GM19468 (cell line): ENCODE results near the gene FBXO34.

ENCODE experiments used
- ATAC-seq: cut with Tn5 transposase; IDR thresholded peaks from one replicate; pipeline ENCODE4 v1.9.1; 2021; ENCODE audit warnings: mild to moderate bottlenecking, moderate library complexity, moderate number of reproducible peaks; ENCODE audit not compliant: unreplicated experiment; ENCODE audit errors: extremely low read depth

The FBXO34 gene

DNA sequence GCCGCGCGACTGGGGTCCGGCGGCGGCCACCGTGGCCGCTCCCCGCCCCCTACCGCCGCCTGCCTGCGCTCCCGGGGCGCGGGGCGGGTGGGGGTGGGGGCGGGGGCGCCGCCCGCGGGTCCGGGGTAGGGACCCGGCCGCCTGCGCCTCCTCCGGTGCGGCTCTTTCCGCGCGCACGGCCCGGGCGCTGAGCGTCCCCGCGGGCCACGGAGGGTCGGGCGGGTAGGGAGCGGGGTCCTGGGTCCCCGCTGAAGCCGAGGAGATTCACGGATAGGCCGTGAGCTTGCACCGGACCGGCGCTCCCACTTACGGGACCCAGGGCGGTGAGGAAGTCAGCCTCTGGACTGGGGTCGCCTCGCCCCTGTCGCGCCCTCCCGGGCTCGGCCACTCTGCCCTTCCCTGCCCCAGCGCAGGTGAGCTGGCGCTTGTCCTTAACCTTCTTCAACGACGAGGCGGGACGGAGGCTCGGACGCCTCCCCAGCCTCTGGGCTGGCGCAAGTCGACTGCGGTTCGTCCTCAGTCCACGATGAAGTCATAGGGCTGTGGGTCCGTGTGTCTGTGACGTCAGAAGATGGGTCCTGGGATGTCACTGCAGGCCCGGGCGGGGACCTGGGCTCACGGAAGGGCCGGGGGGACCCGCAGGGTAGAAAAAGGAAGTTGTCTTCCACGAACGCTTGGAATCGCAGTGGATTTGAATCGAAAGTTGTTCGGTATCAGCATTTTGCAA is 514 bp downstream of the FBXO34 start:
- peak; percentile 16 for ATAC-seq

DNA sequence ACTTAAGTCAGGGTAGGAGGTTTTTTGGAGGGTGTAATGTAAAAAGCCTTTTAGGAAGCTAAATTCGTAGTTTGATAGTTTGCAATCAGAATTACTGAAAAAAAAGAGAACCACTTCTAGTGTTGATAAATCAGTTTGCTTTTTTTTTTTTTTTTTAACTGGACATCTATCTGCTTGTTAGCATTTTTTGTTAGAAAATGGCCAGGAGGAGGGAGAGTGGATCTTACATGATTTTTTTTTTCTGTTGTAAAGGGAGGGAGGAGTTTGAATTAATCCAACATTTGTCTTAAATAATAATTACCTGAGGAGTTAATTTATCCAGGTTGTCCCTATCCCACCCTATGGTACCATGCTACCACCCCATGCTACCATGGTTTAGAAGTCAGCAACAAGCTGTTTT is 1.2 kb downstream of the FBXO34 start:
- no peak for ATAC-seq

DNA sequence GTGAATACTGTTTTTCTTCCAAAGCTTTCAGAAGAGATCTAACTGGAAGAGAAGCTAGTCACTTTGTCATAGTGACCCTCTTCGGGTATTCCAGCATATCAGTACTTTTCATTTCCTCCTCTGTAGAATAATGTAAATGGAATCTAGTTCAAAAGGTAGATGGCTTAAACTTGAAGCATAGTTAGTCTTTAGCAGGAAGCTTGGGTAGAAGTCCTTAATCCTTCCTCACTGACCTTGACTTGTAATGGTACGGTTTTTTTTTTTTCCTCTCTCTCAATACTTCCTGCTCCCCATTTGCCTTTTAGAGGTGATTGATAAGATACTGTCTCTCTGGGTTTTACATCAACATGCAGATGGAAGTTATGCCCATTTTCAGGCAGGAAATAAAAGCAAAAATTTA is 1.7 kb downstream of the FBXO34 start:
- ATAC-seq = no peak

DNA sequence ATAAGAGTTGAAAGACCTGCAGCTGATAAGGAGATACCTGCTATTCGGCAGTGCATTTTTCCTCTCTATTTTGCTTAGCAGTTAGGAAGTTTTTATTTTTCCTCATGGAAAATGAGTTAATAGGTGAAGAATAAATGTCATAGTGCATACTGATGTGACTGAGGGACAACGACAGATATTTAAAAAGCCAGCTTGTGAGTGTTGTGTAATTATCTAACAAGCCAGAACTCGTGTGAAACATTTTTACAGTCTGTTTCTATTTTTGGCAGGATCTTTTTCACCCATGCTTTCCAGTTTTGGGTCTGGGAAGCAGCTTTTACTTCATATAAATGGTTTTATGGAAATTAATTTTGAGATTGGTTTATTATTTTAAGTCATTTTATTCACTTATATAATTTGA is 2.9 kb downstream of the FBXO34 start:
- no peak for ATAC-seq

DNA sequence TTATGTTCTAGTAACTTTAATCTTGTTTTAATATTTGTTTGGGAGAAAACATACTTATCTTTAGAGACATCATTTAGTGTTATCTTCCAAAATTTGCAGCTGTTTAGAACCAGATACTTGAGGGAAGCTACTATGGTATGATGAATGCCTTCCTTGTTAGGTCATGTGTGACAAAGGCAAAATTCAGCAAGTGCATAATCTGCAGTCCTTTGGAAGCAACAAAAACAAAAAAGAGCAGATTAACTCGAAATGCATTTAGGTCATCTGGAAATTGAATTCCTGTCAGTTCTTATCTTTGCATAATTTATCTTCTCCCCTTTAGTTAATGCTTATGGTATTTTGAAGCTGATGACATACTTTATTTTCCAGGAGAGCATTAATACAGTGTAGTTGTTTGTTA is 3.5 kb downstream of the FBXO34 start:
- ATAC-seq = no peak

DNA sequence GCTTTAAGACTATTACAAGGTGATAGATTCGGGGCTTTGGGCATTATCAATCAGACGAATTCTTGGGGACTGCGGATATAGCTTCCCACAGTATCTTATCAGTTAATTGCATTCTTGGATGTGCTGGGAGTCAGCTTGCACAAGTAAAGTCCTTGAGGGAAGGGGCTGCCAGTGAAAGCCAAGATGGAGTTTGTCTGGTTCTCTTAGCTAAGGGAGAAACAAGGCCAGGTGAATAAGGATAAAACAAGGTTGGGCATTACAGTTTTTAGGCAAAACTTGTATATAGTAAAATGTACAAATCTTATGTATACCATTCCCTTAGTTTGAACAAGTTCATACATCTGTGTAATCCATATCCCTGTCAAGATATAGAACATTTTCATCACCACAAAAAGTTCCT is 5.5 kb downstream of the FBXO34 start:
- ATAC-seq = no peak

DNA sequence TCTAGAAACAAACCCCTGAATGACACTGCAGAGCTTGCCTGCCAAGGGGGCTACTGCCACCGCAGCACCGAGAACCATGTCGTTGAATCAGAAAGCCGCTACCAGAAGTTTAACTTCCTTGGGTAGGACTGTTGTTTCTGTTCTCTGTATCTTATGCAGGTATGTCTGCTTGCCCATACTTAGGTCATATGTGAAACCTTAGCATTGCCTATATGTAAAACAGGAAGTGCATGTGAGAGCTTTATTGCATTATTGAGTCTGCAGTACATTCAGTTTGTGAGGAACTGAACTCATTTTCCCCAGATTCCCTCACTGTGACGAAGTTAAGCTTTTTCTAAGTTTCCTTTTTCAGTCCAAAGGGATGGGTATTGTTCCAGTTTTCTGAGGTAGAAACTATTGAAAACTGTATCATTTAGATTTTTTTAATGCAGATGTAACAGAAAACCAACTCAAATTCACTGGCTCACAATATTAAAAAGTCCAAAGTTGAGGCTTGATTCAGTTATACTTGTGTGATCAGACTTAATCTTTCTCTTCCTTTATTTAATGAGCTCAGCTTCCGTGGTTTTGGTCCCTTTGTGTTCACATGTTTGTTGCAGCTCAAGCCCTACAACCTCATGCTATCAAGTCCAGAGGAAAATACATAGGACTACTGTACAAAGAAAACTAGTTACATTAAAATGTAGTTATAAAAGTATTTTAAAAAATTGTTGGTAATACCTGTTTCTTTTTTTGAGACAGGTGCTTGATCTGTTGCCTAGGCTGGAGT is 6.9 kb downstream of the FBXO34 start:
- peak; percentile 84 for ATAC-seq

DNA sequence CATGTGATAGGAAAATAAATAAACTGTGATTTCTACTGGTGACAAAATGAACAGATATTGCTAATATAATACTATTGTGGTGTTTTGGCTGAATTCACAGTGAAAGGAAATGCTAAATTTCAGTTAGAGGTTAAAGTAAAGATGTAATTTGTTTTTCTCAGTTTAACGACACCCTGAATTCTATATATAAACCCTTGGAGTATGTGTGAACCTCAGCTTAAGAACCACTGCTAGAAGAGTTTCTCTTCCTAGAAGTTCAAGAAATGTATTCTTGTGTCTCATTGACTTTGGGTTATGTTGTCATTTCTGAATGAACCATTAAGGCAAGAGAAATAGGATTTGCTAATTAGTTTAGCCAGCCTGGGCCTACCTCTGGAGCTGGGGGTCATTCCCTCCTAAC is 8.2 kb downstream of the FBXO34 start:
- no peak for ATAC-seq

DNA sequence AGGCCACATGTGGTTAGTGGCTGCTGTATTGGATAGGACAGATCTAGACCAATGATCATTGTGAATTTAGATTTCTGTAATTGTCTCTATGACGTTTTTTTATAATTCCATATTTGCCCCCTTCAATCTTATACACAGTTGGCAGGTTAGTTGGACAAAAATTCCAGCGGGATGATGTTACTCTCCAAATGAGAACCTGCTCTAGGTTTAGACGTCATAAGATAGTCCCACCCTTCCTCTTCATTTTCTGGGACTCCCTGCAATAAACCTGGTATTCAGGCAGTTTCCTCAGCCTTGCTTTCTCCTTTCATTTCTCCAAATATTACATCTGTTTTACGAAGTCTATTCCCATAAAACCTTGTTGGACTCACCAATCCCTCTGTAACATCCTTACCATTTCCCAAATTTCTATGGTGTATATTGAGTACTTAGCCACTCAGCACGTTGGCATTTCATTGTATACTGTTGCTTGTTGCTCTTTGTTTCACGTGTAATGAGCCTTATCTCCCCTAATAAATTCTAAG is 10.2 kb downstream of the FBXO34 start:
- no peak for ATAC-seq

DNA sequence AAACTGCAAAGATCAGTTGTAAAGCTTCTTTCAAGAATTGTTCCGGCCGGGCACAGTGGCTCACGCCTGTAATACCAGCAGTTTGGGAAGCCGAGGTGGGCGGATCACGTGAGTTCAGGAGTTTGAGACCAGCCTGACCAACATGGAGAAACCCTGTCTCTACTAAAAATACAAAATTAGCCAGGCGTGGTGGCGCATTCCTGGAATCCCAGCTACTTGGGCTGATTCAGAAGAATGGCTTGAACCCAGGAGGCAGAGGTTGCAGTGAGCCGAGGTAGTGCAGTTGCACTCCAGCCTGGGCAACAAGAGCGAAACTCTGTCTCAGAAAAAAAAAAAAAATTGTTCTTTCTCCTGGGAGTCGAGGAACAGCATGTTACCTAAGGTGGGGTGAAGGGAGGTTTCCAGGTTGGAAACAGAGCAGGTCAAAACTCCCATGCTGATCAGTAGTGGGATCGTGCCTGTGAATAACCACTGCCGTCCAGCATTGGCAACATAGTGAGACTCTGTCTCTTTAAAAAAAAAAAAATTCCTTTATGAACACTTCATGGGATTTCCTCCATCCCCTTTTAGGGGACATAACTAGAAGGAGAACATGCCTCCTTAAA is 13.9 kb downstream of the FBXO34 start:
- no peak for ATAC-seq

DNA sequence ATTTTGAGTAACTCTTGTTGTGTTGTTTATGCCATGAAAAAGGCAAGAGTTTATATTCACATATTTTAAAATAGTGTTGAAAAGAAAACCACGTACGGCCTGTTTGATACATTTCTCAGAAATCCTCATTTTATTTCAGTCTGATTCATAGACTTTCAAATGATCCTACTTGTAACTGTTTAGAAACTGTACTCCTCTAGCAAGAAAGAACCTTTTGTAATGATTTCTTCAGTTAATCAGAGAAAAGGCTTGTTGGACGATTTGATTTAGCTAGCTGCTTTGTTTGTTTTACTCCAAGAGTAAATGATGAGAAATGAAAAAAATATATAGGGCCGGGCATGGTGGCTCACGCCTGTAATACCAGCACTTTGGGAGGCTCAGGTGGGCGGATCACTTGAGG is 17.2 kb downstream of the FBXO34 start:
- ATAC-seq = no peak

DNA sequence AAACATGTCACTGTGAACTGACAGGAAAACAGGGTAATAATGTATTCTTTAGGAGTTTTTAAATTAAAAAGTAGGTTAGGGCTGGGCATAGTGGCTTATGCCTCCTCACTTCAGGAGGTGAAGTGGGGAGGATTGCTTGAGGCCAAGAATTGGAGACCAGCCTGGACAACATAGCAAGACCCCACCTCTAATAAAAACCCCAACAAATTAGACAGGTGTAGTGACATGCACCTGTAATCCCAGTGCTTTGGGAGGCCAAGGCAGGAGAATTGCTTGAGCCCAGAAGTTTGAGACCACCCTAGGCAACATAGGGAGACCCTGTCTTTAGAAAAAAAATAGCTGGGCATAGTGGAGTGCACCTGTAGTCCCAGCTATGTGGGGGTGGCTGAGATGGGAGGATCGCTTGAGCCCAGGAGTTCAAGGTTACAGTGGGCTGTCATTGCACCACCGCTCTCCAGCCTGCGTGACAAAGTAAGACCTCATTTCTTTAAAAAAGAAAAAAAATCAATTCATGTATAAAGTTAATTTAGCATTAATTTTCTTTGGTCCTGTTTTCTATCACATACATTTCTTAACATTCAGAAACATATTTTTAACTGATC is 20.4 kb downstream of the FBXO34 start:
- ATAC-seq = no peak

DNA sequence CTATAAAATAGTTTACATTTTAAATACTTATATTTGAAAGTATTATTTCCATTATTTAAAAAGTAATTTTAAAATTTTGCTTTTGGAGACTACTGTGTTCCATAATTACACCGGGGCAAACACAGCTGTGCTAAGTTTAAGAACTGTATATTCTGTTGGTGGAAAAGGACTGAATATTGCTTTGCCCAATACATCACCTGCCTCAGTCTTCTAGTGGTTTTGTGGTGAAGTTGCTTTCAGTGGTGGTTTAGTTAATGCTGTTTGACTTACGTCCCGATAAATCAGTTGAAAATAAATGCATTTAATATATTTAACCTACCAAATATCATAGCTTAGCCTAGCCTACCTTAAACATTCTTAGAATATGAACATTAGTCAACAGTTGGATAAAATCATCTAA is 23.4 kb downstream of the FBXO34 start:
- no peak for ATAC-seq

DNA sequence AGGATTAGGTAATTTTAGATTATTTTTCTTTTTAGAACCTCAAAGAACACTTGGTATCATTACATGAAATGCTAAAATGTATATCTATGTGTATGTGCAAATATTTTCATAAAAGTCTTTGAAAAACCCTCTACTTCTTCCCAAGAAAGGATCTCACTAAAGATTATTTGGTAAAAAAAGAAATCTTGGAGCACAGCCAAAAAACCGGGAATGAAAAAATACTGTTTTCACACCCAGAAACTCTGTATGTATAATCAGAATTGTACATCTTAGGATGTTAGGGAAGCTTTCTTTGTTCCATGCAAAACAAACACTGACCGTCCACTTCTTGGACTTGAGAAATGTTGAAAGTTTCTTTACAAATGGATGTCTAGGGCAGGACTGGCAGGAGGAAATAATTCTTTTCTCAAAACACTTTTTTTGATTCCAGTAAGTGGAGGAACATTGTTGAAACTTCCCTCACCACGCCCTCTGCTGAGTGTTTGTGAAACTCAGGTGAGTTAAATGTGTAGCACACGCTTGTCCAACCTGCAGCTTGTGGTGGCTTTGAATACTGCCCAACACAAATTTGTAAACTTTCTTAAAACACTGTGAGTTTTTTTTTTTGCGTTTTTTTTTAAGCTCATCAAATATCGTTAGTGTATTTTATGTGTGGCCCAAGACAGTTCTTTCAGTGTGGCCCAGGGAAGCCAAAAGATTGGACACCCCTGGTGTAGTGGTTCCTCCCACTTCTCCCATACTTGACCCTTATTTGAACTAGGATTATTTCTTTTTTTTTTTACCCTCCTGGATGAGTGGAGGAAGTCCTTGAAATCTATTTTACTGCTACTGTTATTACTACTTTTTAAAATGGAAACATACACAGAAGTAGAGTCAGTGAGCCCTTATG is 26.6 kb downstream of the FBXO34 start:
- no peak for ATAC-seq

DNA sequence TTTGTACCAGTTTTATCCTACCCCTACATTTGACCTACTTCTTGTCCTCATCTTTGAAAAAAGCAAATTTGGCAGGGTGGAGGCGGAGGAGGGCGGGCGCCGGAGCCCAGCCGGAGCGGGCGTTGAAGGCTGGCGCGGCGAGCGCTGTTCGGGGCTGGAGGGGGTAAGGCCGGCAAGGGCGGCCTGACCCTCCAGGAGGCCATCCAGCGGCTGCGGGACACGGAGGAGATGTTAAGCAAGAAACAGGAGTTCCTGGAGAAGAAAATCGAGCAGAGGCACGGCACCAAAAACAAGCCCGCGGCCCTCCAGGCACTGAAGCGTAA is 27.2 kb downstream of the FBXO34 start:
- ATAC-seq = no peak

DNA sequence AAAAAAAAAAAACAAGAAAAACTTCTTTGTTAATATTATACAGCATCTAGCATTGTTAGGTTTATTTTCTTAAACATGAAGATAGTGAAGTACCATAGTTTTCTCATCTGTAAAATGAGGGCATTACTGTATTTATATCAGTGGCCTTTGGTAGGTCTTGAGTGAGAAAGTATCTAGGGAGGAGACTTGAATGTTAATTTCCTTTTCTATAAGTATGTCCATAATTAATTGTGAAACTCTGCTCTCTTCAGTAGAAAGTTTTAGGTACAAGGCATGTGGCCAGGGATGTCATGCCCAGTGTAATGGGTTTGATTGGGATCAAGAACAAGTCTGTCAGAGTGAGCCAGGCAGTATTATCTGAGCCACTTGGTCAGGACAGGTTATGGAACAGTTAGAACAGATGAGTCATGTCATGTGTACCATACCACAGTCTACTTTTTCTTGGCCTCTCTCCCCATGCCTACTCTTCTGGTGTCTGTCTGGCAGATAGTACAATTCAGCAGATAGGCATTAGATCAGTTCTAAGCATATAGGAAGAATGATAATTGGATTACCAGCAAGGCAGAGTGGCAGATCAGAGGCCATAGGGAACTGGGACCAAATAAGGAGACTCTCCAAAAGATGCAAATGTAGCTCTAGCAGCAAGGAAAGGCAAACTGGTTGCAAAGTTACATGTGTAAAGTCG is 30.4 kb downstream of the FBXO34 start:
- no peak for ATAC-seq

DNA sequence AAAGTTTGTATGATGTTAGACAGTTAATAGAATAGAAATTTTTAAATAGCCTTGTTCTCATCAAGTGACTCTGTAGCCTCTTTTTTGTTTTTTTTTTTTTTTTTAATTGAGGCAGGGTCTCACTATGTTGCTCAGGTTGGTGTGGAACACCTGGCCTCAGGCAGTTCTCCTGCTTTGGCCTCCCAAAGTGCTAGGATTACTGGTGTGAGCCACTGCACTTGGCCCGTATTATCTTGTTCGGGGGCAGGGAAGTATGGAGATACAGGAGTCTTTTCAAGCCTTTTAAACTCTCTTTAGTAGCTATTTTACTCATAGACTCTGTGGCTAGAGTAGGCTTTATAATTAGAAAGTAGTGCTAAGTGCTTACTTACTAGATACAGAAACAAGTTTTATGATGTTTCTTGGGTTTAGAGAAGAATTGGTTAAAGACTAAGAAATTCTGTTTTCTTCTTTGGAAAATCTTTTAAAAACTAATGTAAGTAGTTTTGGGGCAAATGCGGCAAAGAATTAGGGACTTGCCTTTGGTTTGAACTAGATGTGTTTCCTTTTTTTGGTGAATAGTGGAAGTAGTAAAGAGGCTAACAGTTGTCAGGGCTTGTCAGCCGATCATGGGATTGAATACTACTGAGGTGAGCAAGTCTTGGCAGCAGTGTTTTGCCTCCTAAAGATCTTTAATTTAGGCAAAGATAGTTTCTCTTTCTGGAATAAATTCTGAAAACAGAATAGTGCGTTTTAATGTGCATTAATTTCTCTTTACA is 31.3 kb downstream of the FBXO34 start:
- no peak for ATAC-seq

DNA sequence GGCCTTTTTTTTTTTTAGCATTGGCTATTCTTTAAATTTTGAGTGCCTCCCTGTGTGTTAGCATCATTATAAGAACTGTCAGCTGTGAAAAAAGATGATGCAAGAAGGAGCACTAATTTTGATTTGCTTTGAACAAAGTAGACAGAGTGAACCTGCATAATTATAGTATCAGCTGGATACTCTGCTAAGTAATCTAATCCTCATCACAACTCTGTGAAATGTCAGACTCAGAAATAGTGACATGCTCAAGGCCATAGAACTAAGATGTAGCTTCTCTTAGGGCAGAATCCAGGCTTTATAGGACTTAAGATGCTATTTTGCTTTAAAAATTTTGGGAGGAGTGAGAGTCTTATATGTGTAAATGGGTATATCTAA is 31.9 kb downstream of the FBXO34 start:
- no peak for ATAC-seq

DNA sequence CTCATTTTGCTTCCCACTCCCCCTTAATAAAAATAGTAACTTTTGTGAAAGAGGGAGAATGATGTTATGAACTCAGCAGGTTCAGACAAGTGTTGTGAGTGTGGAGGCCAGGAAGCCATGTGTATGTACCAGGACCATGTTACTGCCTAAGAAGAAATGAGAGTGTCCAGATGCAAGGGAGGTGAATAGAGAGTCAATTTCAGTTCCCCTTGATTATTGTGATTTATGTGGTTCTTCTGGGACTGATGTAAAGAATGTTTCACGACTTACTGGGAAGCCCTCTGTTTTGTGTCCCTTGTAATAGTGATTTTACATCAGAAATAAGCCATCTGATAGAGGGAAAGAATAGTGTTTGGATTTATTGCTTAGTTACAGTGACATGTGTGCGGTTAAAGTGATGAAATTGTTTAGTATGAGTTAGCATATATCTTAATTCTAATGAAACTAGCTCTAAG is 32.5 kb downstream of the FBXO34 start:
- no peak for ATAC-seq
